BJ (cell line): ENCODE results near the gene IL17C. TPM values are rescaled to one million over a fixed set of nuclear protein-coding genes. Genes with fewer than 3 reads are reported as not detected.
A peak's percentile ranks its signal among the peaks of the same experiment; 100 is the strongest.

Source experiments
- CTCF ChIA-PET: fragments of 350-600 bp; formaldehyde crosslinking; extraction: SDS; loops from one replicate; lab custom pipeline; 2021; ENCODE audit warnings: antibody characterized with exemption, inconsistent platforms; lab: Yijun Ruan, JAX
- POLR2A ChIA-PET: fragments of 300-600 bp; sonication (Branson Sonifier 250); formaldehyde crosslinking; extraction: SDS; loops from one replicate; lab custom pipeline; 2021; ENCODE audit warnings: antibody characterized with exemption; lab: Charles Lee
- DNase-seq: peaks from one replicate; pipeline ENCODE4 v3.0.0-alpha.2; 2011; ENCODE audit warnings: low read depth
- H3K27me3 ChIP-seq: 2 replicates; pipeline ENCODE4 v1.6.0; 2011; ENCODE audit warnings: low read length; ENCODE audit not compliant: control insufficient read depth, insufficient read depth
- H3K36me3 ChIP-seq: 2 replicates; pipeline ENCODE4 v1.5.1; 2011; ENCODE audit warnings: low read length; ENCODE audit not compliant: control insufficient read depth, insufficient read depth
- H3K4me3 ChIP-seq: 2 replicates; pipeline ENCODE4 v1.5.1; 2011; ENCODE audit warnings: low read depth, mild to moderate bottlenecking, control low read depth, low read length
- CTCF ChIP-seq: IDR thresholded peaks from 2 replicates; pipeline ENCODE4 v1.5.1; 2011; ENCODE audit warnings: low read depth, mild to moderate bottlenecking, control low read depth, inconsistent platforms, low read length, moderate library complexity; ENCODE audit not compliant: insufficient read depth
- polyA plus RNA-seq: library from polyadenylated mRNA; depleted of rRNA; stranded (reverse); fragments of >200 nt; gene quantifications from 2 replicates; pipeline ENCODE4 v1.2.3, GENCODE V29; 2011

IL17C gene
- polyA plus RNA-seq, 1 experiment: not detected

GRCh38 chr16:88634994-88635670, 3.2 kb upstream of the IL17C start:
- peak overlapping the region; percentile 47 for H3K4me3 ChIP-seq
- ChIA-PET CTCF (no interaction called here), POLR2A (no interaction called here)
- no peak for DNase-seq
- peaks cover 11% of the 10 kb centered on the region for H3K36me3 ChIP-seq
- peaks cover 20% of the 10 kb centered on the region for H3K27me3 ChIP-seq
- no peak for TF ChIP-seq CTCF

DNA sequence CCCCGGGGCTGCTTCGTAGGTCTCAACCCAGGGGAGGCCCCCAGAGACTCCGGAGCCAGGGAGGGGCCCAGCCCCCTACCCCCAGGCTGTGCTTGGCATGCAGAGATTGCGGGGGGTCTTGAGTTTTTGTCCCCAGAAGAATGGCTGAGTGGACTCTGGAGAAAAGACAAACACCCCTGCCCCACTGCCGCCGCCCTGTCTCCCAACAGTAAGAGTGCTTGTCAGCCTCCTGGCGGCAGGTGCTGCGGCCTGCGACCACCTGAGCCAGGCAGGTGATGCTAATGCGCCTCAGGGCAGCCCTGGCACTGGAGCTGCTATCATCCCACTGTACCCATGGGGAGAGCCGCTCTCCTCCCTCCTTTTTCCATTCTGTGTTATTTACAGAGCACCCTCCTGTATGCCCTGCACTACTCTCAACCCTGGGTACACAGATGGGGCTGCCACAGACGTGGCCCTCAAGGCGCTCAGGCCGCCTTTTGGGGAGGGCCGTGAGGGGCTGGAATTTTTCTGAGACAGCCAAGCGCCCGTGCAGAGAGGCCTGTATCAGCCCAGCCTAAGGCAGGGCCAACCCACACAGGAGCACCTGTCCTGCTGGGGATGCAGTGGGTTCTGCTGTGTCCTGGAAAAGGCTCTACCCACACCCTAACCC, 2.6 kb upstream of the IL17C start:
- no peak for TF ChIP-seq CTCF
- ChIA-PET CTCF (no interaction called here), POLR2A (interaction anchor here (0.7 kb wide), 1 partner anchor 670 kb away, joined by 6 read pairs; no protein-coding TSS in a partner anchor)
- H3K4me3 ChIP-seq: no peak overlapping the region
- DNase-seq: no peak
- H3K27me3 ChIP-seq: peaks cover 24% of the 10 kb centered on the region
- H3K36me3 ChIP-seq: peaks cover 7% of the 10 kb centered on the region

DNA sequence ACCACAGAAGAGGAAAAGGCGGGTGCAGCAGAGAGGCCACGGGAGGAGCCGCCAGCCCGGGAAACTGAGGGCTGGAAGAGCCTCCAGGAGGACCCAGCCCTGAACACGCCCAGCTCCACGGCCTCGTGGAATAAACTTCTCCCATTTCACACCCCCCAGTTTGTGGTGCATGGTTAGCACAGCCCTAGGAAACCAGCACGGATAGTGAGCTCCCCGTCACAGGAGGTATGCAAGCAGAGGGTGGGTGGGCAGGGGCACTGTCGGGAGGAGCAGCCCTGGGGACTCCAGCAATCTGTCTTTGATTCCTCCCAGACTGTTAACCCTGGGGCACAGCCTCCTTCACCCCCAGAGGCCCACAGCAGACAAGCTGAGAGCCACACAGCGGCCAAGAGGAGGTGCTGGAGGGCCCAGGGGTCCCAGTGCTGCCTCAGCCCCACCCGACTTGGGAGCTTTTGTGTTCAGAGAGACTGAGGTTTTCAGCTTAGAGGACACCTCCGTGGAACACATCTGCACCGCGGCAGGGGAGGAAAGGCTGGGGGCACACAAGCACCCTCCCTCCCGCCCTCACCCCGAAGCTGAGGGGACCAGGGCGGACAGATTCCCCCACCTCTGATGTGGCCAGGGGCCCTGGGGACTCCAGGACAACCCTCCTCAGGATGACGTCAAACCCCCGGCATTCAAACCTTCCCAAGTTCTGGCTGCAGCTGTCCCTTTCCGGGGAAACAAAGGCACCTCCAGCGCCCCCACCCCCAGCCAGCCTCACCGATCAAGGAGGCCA, 1.7 kb upstream of the IL17C start:
- CTCF ChIA-PET: no interaction called here
- no peak for TF ChIP-seq CTCF
- H3K27me3 ChIP-seq: peaks cover 24% of the 10 kb centered on the region
- H3K4me3 ChIP-seq: no peak overlapping the region
- POLR2A ChIA-PET: interaction anchor here (0.7 kb wide), 1 partner anchor 671 kb away, joined by 6 read pairs; no protein-coding TSS in a partner anchor
- peaks cover 5% of the 10 kb centered on the region for H3K36me3 ChIP-seq
- DNase-seq: no peak

DNA sequence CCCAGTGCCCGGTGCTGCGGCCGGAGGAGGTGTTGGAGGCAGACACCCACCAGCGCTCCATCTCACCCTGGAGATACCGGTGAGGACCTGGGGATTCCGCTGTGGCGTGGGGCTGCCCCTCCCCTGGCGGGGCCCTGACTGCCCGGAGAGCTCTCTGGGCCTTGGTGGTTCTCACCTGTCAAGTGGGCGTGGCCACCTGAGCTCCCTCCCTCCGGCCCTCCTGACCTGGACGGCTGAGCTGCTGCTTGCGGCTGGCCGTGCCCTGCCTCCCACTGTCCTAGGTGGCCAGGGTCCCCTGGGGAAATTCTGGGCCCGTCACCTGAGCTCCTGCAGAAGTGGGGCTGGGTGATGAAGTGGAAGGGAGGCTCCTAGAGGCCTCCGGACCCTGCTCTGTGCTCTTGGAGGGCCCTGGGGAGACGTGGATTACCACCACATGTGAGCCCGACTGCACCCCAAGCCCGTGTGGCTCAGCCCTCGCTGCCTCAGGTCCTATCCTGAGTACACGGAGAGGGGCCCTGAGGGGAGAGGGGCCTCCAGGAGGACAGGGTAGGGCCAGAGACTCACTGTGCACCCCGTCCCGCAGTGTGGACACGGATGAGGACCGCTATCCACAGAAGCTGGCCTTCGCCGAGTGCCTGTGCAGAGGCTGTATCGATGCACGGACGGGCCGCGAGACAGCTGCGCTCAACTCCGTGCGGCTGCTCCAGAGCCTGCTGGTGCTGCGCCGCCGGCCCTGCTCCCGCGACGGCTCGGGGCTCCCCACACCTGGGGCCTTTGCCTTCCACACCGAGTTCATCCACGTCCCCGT, 1.1 kb downstream of the IL17C start:
- POLR2A ChIA-PET: no interaction called here
- peaks cover 2% of the 10 kb centered on the region for H3K36me3 ChIP-seq
- no peak for TF ChIP-seq CTCF
- H3K27me3 ChIP-seq: peaks cover 24% of the 10 kb centered on the region
- no peak overlapping the region for H3K4me3 ChIP-seq
- DNase-seq: no peak
- CTCF ChIA-PET: interaction anchor here (1.2 kb wide), 1 partner anchor 10 kb away, joined by 3 read pairs; no protein-coding TSS in a partner anchor
